HEK293 (cell line): Measurements from ENCODE around the gene CAPZB.

Experiments used
- CTCF ChIA-PET: fragments of 350-600 bp; formaldehyde crosslinking; extraction: SDS; loops from one replicate; lab custom pipeline; 2021; ENCODE audit warnings: antibody characterized with exemption; lab: Yijun Ruan, JAX
- POLR2A ChIA-PET: fragments of 300-600 bp; formaldehyde crosslinking; extraction: SDS; loops from one replicate; lab custom pipeline; 2020; ENCODE audit warnings: antibody characterized with exemption, inconsistent platforms; lab: Yijun Ruan, JAX
- H3K27ac ChIP-seq: fragments of 200-500 bp; sonication (Bioruptor generic); 2 replicates; pipeline ENCODE4 v1.5.1; 2014; ENCODE audit warnings: low read depth, low read length, control low read depth, inconsistent platforms; ENCODE audit errors: extremely low read depth
- H3K36me3 ChIP-seq, 2 experiments: fragments of 200-500 bp in 1 of 2; sonication (Bioruptor generic) in 1 of 2; 1 replicate in 1 of 2; 2 replicates in 1 of 2; pipeline ENCODE4 v1.5.1; 2014 to 2017; ENCODE audit warnings: inconsistent platforms in 2 of 2, low read length in 2 of 2; ENCODE audit not compliant: control insufficient read depth in 2 of 2, insufficient read depth in 1 of 2
- H3K4me1 ChIP-seq: fragments of 200-500 bp; sonication (Bioruptor generic); 2 replicates; pipeline ENCODE4 v1.5.1; 2014; ENCODE audit warnings: mild to moderate bottlenecking, low read length, inconsistent platforms; ENCODE audit not compliant: control insufficient read depth, insufficient read depth
- H3K4me3 ChIP-seq: 2 replicates; pipeline ENCODE4 v1.5.1; 2011; ENCODE audit warnings: low read depth, mild to moderate bottlenecking, control low read depth, low read length, moderate library complexity
- H3K9me3 ChIP-seq: fragments of 200-500 bp; sonication (Bioruptor generic); 2 replicates; pipeline ENCODE4 v1.5.1; 2014; ENCODE audit warnings: low read depth, low read length, inconsistent platforms; ENCODE audit not compliant: control insufficient read depth, insufficient read depth
- GFI1B ChIP-seq: fragments of 450-650 bp; formaldehyde crosslinking; IDR thresholded peaks from 2 replicates; pipeline ENCODE4 v1.5.1; 2016; ENCODE audit warnings: missing biosample characterization, missing genetic modification characterization
- GLI2 ChIP-seq: fragments of 450-650 bp; formaldehyde crosslinking; IDR thresholded peaks from 2 replicates; pipeline ENCODE4; 2017; ENCODE audit warnings: missing biosample characterization, missing genetic modification characterization, low read depth, borderline replicate concordance
- GLI4 ChIP-seq: fragments of 450-650 bp; formaldehyde crosslinking; IDR thresholded peaks from 2 replicates; pipeline ENCODE4 v1.5.1; 2016; ENCODE audit warnings: missing biosample characterization, missing genetic modification characterization
- KLF7 ChIP-seq: fragments of 450-650 bp; formaldehyde crosslinking; IDR thresholded peaks from 2 replicates; pipeline ENCODE4 v1.5.1; 2016; ENCODE audit warnings: missing biosample characterization, missing genetic modification characterization, borderline replicate concordance
- MEIS1 ChIP-seq: sonication (generic); formaldehyde crosslinking; IDR thresholded peaks from 2 replicates; pipeline ENCODE4 v1.8.1; 2022; ENCODE audit warnings: missing genetic modification reagents, mild to moderate bottlenecking, borderline replicate concordance
- OVOL3 ChIP-seq: fragments of 450-650 bp; formaldehyde crosslinking; IDR thresholded peaks from 2 replicates; pipeline ENCODE4 v1.5.1; 2016; ENCODE audit warnings: missing biosample characterization, missing genetic modification characterization
- RBAK ChIP-seq: fragments of 450-650 bp; formaldehyde crosslinking; IDR thresholded peaks from 2 replicates; pipeline ENCODE4 v1.5.1; 2016; ENCODE audit warnings: missing biosample characterization, missing genetic modification characterization
- ZBTB1 ChIP-seq: fragments of 450-650 bp; formaldehyde crosslinking; IDR thresholded peaks from 2 replicates; pipeline ENCODE4 v1.5.1; 2016; ENCODE audit warnings: missing biosample characterization, missing genetic modification characterization
- ZBTB20 ChIP-seq: fragments of 450-650 bp; formaldehyde crosslinking; IDR thresholded peaks from 2 replicates; pipeline ENCODE4 v1.5.1; 2016; ENCODE audit warnings: missing biosample characterization, missing genetic modification characterization
- ZBTB6 ChIP-seq: fragments of 450-650 bp; formaldehyde crosslinking; IDR thresholded peaks from 2 replicates; pipeline ENCODE4 v1.5.1; 2017; ENCODE audit warnings: missing biosample characterization, missing genetic modification characterization
- ZFP3 ChIP-seq: fragments of 450-650 bp; formaldehyde crosslinking; IDR thresholded peaks from 2 replicates; pipeline ENCODE4 v1.5.1; 2016; ENCODE audit warnings: low read depth, missing biosample characterization, missing genetic modification characterization
- ZNF10 ChIP-seq: fragments of 450-650 bp; formaldehyde crosslinking; IDR thresholded peaks from 2 replicates; pipeline ENCODE4 v1.5.1; 2017; ENCODE audit warnings: missing biosample characterization, missing genetic modification characterization
- ZNF280D ChIP-seq: fragments of 450-650 bp; formaldehyde crosslinking; IDR thresholded peaks from 2 replicates; pipeline ENCODE4 v1.5.1; 2016; ENCODE audit warnings: missing biosample characterization, missing genetic modification characterization
- ZNF433 ChIP-seq: fragments of 450-650 bp; formaldehyde crosslinking; IDR thresholded peaks from 2 replicates; pipeline ENCODE4 v1.5.1; 2016; ENCODE audit warnings: missing biosample characterization, missing genetic modification characterization, low read depth
- ZNF549 ChIP-seq: fragments of 450-650 bp; IDR thresholded peaks from 2 replicates; pipeline ENCODE4 v1.5.1; 2018; ENCODE audit warnings: missing biosample characterization, missing genetic modification characterization, mild to moderate bottlenecking, inconsistent platforms, moderate library complexity
- ZNF555 ChIP-seq: fragments of 450-650 bp; formaldehyde crosslinking; conservative IDR thresholded peaks from 2 replicates; pipeline ENCODE4 v1.5.1; 2017; ENCODE audit warnings: missing biosample characterization, mild to moderate bottlenecking, missing genetic modification characterization, inconsistent platforms
- ZNF624 ChIP-seq: fragments of 450-650 bp; formaldehyde crosslinking; IDR thresholded peaks from 2 replicates; pipeline ENCODE4 v1.5.1; 2017; ENCODE audit warnings: missing biosample characterization, missing genetic modification characterization
- ZNF660 ChIP-seq: fragments of 450-650 bp; IDR thresholded peaks from 2 replicates; pipeline ENCODE4 v1.5.1; 2018; ENCODE audit warnings: missing biosample characterization, mild to moderate bottlenecking, missing genetic modification characterization
- ZNF777 ChIP-seq: fragments of 450-650 bp; formaldehyde crosslinking; IDR thresholded peaks from 2 replicates; pipeline ENCODE4 v1.5.1; 2017; ENCODE audit warnings: missing biosample characterization, missing genetic modification characterization, borderline replicate concordance
- ZNF785 ChIP-seq: fragments of 450-650 bp; formaldehyde crosslinking; IDR thresholded peaks from 2 replicates; pipeline ENCODE4 v1.5.1; 2016; ENCODE audit warnings: missing biosample characterization, missing genetic modification characterization
- ZSCAN30 ChIP-seq: fragments of 450-650 bp; IDR thresholded peaks from 2 replicates; pipeline ENCODE4 v1.5.1; 2018; ENCODE audit warnings: missing biosample characterization, mild to moderate bottlenecking, missing genetic modification characterization, moderate library complexity
- ZXDB ChIP-seq: fragments of 450-650 bp; formaldehyde crosslinking; IDR thresholded peaks from 2 replicates; pipeline ENCODE4 v1.5.1; 2016; ENCODE audit warnings: missing biosample characterization, missing genetic modification characterization
- TF ChIP-seq, protein P1 (sequence below): fragments of 450-650 bp; formaldehyde crosslinking; IDR thresholded peaks from 2 replicates; pipeline ENCODE4; 2016; ENCODE audit warnings: missing biosample characterization, missing genetic modification characterization
- TF ChIP-seq, protein P2 (sequence below): fragments of 450-650 bp; formaldehyde crosslinking; IDR thresholded peaks from 2 replicates; pipeline ENCODE4 v1.5.1; 2016; ENCODE audit warnings: missing biosample characterization, missing genetic modification characterization
- TF ChIP-seq, protein P3 (sequence below): fragments of 450-650 bp; formaldehyde crosslinking; IDR thresholded peaks from 2 replicates; pipeline ENCODE4 v1.5.1; 2016; ENCODE audit warnings: missing biosample characterization, missing genetic modification characterization

The CAPZB gene

GRCh38 chr1:19464696-19465095 is 20.6 kb downstream of the CAPZB start (continued):
- TF ChIP-seq ZNF433 (no peak), ZNF555 (no peak), ZNF777 (no peak), ZBTB20 (tag by site-specific recombination) (no peak), ZBTB6 (tag by site-specific recombination) (no peak)

DNA sequence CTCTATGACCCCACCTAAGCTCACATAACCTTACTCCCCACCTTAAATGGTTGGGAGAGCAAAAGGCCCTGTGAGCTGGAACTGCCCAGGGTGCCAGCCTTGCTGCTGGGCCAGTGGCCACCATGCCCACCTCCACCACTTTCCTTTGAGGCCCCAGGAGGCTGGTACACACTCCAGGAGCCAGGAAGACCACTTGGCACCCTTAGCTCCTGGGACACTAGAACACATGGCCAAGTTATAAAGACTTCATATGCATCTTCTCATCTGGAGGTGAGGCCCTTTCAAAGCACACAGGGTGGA is 21.9 kb downstream of the CAPZB start:
- H3K9me3 ChIP-seq: no peaks in the 10 kb centered on the region
- H3K36me3 ChIP-seq: no peaks in the 10 kb centered on the region
- H3K27ac ChIP-seq: no peak overlapping the region
- H3K4me3 ChIP-seq: no peak overlapping the region
- POLR2A ChIA-PET: no interaction called here
- TF ChIP-seq ZNF660 (tag by site-specific recombination): no peak
- TF ChIP-seq GLI2: no peak
- no peak for TF ChIP-seq ZNF785 (tag by site-specific recombination)
- TF ChIP-seq ZNF624 (tag by site-specific recombination): no peak
- TF ChIP-seq RBAK: no peak
- TF ChIP-seq, protein P1, sequence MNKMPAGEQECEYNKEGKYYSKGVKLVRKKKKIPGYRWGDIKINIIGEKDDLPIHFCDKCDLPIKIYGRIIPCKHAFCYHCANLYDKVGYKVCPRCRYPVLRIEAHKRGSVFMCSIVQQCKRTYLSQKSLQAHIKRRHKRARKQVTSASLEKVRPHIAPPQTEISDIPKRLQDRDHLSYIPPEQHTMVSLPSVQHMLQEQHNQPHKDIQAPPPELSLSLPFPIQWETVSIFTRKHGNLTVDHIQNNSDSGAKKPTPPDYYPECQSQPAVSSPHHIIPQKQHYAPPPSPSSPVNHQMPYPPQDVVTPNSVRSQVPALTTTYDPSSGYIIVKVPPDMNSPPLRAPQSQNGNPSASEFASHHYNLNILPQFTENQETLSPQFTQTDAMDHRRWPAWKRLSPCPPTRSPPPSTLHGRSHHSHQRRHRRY (tag by site-specific recombination): no peak
- TF ChIP-seq KLF7 (tag by site-specific recombination): no peak
- TF ChIP-seq ZNF280D: no peak
- TF ChIP-seq ZBTB1 (tag by site-specific recombination): no peak
- TF ChIP-seq GFI1B: no peak
- no peak for TF ChIP-seq ZSCAN30 (tag by site-specific recombination)
- TF ChIP-seq ZFP3 (tag by site-specific recombination): no peak
- TF ChIP-seq ZXDB: no peak
- TF ChIP-seq, protein P2, sequence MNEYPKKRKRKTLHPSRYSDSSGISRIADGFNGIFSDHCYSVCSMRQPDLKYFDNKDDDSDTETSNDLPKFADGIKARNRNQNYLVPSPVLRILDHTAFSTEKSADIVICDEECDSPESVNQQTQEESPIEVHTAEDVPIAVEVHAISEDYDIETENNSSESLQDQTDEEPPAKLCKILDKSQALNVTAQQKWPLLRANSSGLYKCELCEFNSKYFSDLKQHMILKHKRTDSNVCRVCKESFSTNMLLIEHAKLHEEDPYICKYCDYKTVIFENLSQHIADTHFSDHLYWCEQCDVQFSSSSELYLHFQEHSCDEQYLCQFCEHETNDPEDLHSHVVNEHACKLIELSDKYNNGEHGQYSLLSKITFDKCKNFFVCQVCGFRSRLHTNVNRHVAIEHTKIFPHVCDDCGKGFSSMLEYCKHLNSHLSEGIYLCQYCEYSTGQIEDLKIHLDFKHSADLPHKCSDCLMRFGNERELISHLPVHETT: no peak
- TF ChIP-seq MEIS1 (CRISPR knock-in tag): no peak
- no peak for TF ChIP-seq ZNF549 (tag by site-specific recombination)
- no peak for TF ChIP-seq OVOL3 (tag by site-specific recombination)
- TF ChIP-seq, protein P3, sequence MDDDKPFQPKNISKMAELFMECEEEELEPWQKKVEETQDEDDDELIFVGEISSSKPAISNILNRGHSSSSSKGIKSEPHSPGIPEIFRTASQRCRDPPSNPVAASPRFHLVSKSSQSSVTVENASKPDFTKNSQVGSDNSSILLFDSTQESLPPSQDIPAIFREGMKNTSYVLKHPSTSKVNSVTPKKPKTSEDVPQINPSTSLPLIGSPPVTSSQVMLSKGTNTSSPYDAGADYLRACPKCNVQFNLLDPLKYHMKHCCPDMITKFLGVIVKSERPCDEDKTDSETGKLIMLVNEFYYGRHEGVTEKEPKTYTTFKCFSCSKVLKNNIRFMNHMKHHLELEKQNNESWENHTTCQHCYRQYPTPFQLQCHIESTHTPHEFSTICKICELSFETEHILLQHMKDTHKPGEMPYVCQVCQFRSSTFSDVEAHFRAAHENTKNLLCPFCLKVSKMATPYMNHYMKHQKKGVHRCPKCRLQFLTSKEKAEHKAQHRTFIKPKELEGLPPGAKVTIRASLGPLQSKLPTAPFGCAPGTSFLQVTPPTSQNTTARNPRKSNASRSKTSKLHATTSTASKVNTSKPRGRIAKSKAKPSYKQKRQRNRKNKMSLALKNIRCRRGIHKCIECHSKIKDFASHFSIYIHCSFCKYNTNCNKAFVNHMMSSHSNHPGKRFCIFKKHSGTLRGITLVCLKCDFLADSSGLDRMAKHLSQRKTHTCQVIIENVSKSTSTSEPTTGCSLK (tag by site-specific recombination): no peak
- no peak for TF ChIP-seq ZNF10
- no peak for TF ChIP-seq GLI4 (tag by site-specific recombination)
- TF ChIP-seq, all 188 proteins: peak for 0
- CTCF ChIA-PET: no interaction called here
- H3K4me1 ChIP-seq: peaks cover 8% of the 10 kb centered on the region
